Mesendoderm (in vitro differentiated cells): Measurements from ENCODE around the gene PDGFD.
A peak's percentile ranks its signal among the peaks of the same experiment; 100 is the strongest.
"Not testable (repeated sequence)": the region's sequence is repeated elsewhere in the genome, so short reads cannot be mapped to it uniquely, and the experiment has no call there.

Source experiments
- DNase-seq: peaks from one replicate; pipeline ENCODE4 v3.0.0; 2013
- H2AK5ac ChIP-seq: 2 replicates; pipeline ENCODE4 v1.6.1; 2013; ENCODE audit warnings: low read length, inconsistent platforms
- H2BK120ac ChIP-seq: 2 replicates; pipeline ENCODE4 v1.6.1; 2013; ENCODE audit warnings: low read depth, mild to moderate bottlenecking, low read length, moderate library complexity, mixed read lengths
- H2BK15ac ChIP-seq: replicated peaks from 2 replicates; pipeline ENCODE4 v1.6.1; 2013; ENCODE audit warnings: low read depth, mild to moderate bottlenecking, moderate library complexity
- H2BK5ac ChIP-seq: 2 replicates; pipeline ENCODE4 v1.6.1; 2013; ENCODE audit warnings: low read length, inconsistent platforms
- H3K18ac ChIP-seq: 2 replicates; pipeline ENCODE4 v1.6.1; 2013; ENCODE audit warnings: mild to moderate bottlenecking, low read length, mixed read lengths
- H3K23ac ChIP-seq: one replicate; pipeline ENCODE4 v1.6.1; 2013; ENCODE audit warnings: low read length
- H3K27ac ChIP-seq: 2 replicates; pipeline ENCODE4 v1.5.1; 2013; ENCODE audit warnings: low read depth, mild to moderate bottlenecking, inconsistent platforms, low read length, moderate library complexity
- H3K27me3 ChIP-seq: 2 replicates; pipeline ENCODE4 v1.6.1; 2013; ENCODE audit warnings: low read length, control low read depth, mild to moderate bottlenecking, inconsistent platforms; ENCODE audit not compliant: insufficient read depth, poor library complexity
- H3K36me3 ChIP-seq: 2 replicates; pipeline ENCODE4 v1.6.1; 2013; ENCODE audit warnings: low read length, inconsistent platforms; ENCODE audit not compliant: control insufficient read depth, insufficient read depth
- H3K4ac ChIP-seq: one replicate; pipeline ENCODE4 v1.6.1; 2013; ENCODE audit warnings: low read depth, mild to moderate bottlenecking, low read length, moderate library complexity
- H3K4me1 ChIP-seq: 2 replicates; pipeline ENCODE4 v1.6.1; 2013; ENCODE audit warnings: low read depth, low read length, inconsistent platforms; ENCODE audit not compliant: control insufficient read depth
- H3K4me2 ChIP-seq: 2 replicates; pipeline ENCODE4 v1.6.1; 2013; ENCODE audit warnings: low read length
- H3K4me3 ChIP-seq: 2 replicates; pipeline ENCODE4 v1.5.1; 2013; ENCODE audit warnings: mild to moderate bottlenecking, low read length
- H3K56ac ChIP-seq: one replicate; pipeline ENCODE4 v1.6.1; 2013; ENCODE audit warnings: low read length
- H3K79me1 ChIP-seq: 2 replicates; pipeline ENCODE4 v1.6.1; 2013; ENCODE audit warnings: low read length, inconsistent platforms
- H3K79me2 ChIP-seq: 2 replicates; pipeline ENCODE4 v1.6.1; 2013; ENCODE audit warnings: mild to moderate bottlenecking, low read length; ENCODE audit not compliant: control insufficient read depth, insufficient read depth
- H3K9ac ChIP-seq: 2 replicates; pipeline ENCODE4 v1.6.1; 2013; ENCODE audit warnings: low read length, inconsistent platforms
- H4K5ac ChIP-seq: one replicate; pipeline ENCODE4 v1.6.1; 2013; ENCODE audit warnings: low read length
- H4K8ac ChIP-seq: one replicate; pipeline ENCODE4 v1.6.1; 2013; ENCODE audit warnings: low read depth, mild to moderate bottlenecking, control low read depth, low read length, moderate library complexity
- WGBS: extraction: QIAGEN DNeasy Blood & Tissue Kit; methylation state at CpG from one replicate; pipeline ENCODE4 v1.1.7; 2013; ENCODE audit warnings: low lambda C conversion rate, missing lambda C conversion rate; ENCODE audit not compliant: insufficient coverage; ENCODE audit errors: extremely low coverage; 5-methylcytosine and 5-hydroxymethylcytosine counted together

PDGFD gene

DNA sequence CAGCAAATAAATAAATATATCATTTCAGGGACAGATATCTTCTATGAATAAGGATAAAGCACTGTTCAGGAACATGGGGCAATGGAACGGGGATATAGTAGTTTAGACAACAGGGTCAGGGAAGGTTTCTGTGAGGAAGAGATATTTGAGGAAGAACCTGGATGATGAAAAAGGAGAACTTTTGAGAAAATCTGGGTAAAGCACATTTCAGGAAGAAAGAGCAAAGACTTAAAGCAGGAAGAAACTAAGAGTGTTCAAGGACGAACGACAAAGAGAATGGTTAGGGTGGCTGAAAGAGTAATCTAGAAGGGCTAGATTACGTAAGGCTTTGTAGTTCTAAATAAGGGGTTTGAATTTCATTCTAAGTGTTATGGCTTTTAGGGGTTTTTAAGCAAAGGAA is 114.8 kb downstream of the PDGFD start:
- Histone ChIP-seq H3K9ac (no peak overlapping the region), H3K4me2 (no peak overlapping the region), H3K4ac (no peak overlapping the region), H3K27me3 (no peaks in the 10 kb centered on the region), H3K18ac (no peak overlapping the region), H3K4me3 (no peak overlapping the region), H3K27ac (no peak overlapping the region), H4K5ac (no peak overlapping the region), H3K79me2 (no peaks in the 10 kb centered on the region), H3K4me1 (no peaks in the 10 kb centered on the region), H3K36me3 (no peaks in the 10 kb centered on the region), H2BK15ac (no peak overlapping the region), H3K79me1 (no peaks in the 10 kb centered on the region), H3K56ac (no peak overlapping the region), H4K8ac (no peak overlapping the region), H2BK120ac (no peak overlapping the region), H2BK5ac (no peak overlapping the region), H2AK5ac (no peak overlapping the region), H3K23ac (no peak overlapping the region)
- no CpG with 5 or more reads among the region's 4 CpGs for WGBS
- no peak for DNase-seq

DNA sequence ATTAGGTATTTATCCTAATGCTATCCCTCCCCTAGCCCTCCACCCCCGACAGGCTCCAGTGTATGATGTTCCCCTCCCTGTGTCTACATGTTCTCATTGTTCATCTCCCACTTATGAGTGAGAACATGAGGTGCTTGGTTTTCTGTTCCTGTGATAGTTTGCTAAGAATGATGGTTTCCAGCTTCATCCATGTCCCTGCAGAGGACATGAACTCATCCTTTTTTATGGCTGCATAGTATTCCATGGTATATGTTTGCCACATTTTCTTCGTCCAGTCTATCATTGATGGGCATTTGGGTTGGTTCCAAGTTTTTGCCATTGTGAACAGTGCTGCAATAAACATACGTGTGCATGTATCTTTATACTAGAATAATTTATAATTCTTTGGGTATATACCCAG is 117.1 kb downstream of the PDGFD start:
- H2AK5ac ChIP-seq, H3K4me3 ChIP-seq, H3K27me3 ChIP-seq, H3K56ac ChIP-seq, H2BK120ac ChIP-seq, H2BK5ac ChIP-seq, H3K23ac ChIP-seq, H3K4me1 ChIP-seq, H3K9ac ChIP-seq, H4K8ac ChIP-seq, H3K4ac ChIP-seq, H3K79me2 ChIP-seq, DNase-seq, H3K18ac ChIP-seq, H3K36me3 ChIP-seq, H2BK15ac ChIP-seq, H3K27ac ChIP-seq, H4K5ac ChIP-seq, H3K4me2 ChIP-seq, H3K79me1 ChIP-seq: not testable (repeated sequence)
- no CpG with 5 or more reads among the region's 3 CpGs for WGBS

DNA sequence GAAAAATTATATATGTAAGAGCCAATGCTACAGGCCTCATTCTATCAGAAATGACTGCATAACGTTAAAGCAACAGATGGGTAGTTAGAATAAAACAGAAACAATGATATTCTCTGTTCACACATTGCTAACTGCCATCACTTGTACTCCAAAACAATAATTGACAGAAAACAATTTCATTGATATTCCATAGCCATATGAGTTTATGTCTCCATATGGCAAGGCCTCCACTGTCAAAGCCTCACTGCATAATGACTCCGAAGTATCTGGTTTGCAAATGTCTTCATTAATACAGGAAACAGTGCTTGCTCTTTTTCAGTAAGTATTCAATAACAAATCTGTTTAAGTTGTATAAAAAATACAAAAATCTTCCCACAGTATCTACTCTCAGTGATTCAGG is 117.6 kb downstream of the PDGFD start:
- H3K4me1 ChIP-seq: no peaks in the 10 kb centered on the region
- H4K8ac ChIP-seq: no peak overlapping the region
- no peaks in the 10 kb centered on the region for H3K27me3 ChIP-seq
- no peak overlapping the region for H3K18ac ChIP-seq
- no peak overlapping the region for H4K5ac ChIP-seq
- no peak overlapping the region for H3K27ac ChIP-seq
- no peak overlapping the region for H2BK15ac ChIP-seq
- H2BK5ac ChIP-seq: no peak overlapping the region
- WGBS: no CpG with 5 or more reads among the region's 2 CpGs
- no peak overlapping the region for H3K56ac ChIP-seq
- no peak overlapping the region for H3K9ac ChIP-seq
- DNase-seq: no peak
- no peaks in the 10 kb centered on the region for H3K36me3 ChIP-seq
- H3K79me2 ChIP-seq: no peaks in the 10 kb centered on the region
- H3K4ac ChIP-seq: no peak overlapping the region
- H3K79me1 ChIP-seq: no peaks in the 10 kb centered on the region
- H2BK120ac ChIP-seq: no peak overlapping the region
- H3K23ac ChIP-seq: no peak overlapping the region
- H3K4me3 ChIP-seq: no peak overlapping the region
- H3K4me2 ChIP-seq: no peak overlapping the region
- H2AK5ac ChIP-seq: no peak overlapping the region

DNA sequence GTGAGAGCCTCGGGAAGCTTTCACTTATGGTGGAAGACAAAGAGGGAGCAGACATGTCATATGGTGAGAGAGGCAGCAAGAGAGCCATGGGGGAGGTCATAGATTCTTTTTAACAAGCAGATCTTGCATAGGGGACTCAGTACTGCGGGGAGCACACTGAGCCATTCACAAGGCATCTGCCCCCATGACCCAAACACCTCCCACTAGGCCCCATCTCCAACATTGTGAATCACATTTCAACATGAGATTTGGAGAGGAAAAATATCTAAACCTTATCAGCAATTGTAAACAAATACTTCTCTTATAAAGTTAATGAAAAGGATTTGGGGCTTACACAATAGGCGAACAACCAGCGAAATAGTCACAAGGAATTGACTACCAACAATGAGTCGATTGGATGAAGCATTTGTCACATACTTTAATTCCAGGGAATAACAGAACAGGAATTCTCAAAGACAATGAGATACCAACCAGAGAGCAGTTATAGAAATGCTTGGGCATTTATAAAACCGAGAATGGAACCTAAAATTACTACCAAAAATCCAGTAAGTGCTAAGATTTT is 120.2 kb downstream of the PDGFD start:
- Histone ChIP-seq H3K79me2 (no peaks in the 10 kb centered on the region), H3K36me3 (no peaks in the 10 kb centered on the region), H2AK5ac (no peak overlapping the region), H3K9ac (no peak overlapping the region), H3K18ac (no peak overlapping the region), H3K27me3 (no peaks in the 10 kb centered on the region), H3K27ac (no peak overlapping the region), H4K8ac (no peak overlapping the region), H3K4me2 (no peak overlapping the region), H4K5ac (no peak overlapping the region), H3K4ac (no peak overlapping the region), H3K4me1 (no peaks in the 10 kb centered on the region), H2BK120ac (no peak overlapping the region), H3K4me3 (no peak overlapping the region), H3K79me1 (no peaks in the 10 kb centered on the region), H3K56ac (no peak overlapping the region), H2BK5ac (no peak overlapping the region), H2BK15ac (no peak overlapping the region), H3K23ac (no peak overlapping the region)
- no CpG with 5 or more reads among the region's 6 CpGs for WGBS
- DNase-seq: no peak

DNA sequence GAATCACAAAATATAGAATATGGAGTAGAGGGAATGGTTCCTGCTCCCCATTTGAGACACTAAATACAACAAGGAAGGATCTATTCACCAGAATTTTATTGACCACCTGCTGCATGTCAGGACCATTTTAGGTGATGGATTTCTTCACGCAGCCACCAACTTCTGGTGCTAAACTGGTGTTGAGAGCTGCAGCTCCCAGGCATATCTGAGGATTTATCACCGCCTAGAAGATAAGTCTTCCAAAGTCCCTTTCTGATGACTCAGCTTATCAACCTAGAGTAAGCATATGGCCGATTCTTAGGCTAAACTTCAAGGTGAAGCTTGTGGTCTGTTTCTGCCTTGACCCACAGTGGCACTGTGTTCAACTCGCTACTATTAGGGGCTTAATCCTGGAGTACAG is 120.8 kb downstream of the PDGFD start:
- H3K23ac ChIP-seq: no peak overlapping the region
- no peak overlapping the region for H3K18ac ChIP-seq
- no peak overlapping the region for H3K27ac ChIP-seq
- no peaks in the 10 kb centered on the region for H3K36me3 ChIP-seq
- H4K5ac ChIP-seq: no peak overlapping the region
- no peak overlapping the region for H3K9ac ChIP-seq
- H3K4me2 ChIP-seq: no peak overlapping the region
- WGBS: no CpG with 5 or more reads among the region's 4 CpGs
- H2BK5ac ChIP-seq: no peak overlapping the region
- H3K79me2 ChIP-seq: no peaks in the 10 kb centered on the region
- H4K8ac ChIP-seq: no peak overlapping the region
- no peaks in the 10 kb centered on the region for H3K4me1 ChIP-seq
- H2BK15ac ChIP-seq: no peak overlapping the region
- H2AK5ac ChIP-seq: no peak overlapping the region
- peak; percentile 66 for DNase-seq
- H3K4me3 ChIP-seq: no peak overlapping the region
- no peak overlapping the region for H2BK120ac ChIP-seq
- no peak overlapping the region for H3K56ac ChIP-seq
- no peaks in the 10 kb centered on the region for H3K79me1 ChIP-seq
- no peaks in the 10 kb centered on the region for H3K27me3 ChIP-seq
- H3K4ac ChIP-seq: no peak overlapping the region

DNA sequence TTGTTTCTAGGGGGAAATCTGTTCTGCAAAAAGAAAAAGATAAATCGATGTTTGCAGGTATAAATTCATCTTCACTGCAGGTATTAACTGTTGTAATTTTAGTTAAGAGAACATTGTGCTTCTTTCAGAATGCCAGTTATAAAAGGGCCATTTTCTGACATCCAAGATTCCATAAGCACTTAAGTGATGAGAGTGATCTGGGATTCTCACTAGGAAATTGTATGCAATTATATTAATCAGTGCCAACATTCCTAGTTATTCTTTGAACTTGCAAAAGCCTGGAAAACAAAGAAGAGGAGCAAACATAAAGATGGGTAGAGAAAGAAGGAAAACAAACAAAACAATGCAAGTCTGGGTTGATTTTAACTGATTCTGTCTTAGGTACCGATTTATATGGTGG is 122.2 kb downstream of the PDGFD start:
- no CpG with 5 or more reads among the region's 2 CpGs for WGBS
- no peak for DNase-seq
- Histone ChIP-seq H2BK120ac (no peak overlapping the region), H4K8ac (no peak overlapping the region), H3K79me2 (no peaks in the 10 kb centered on the region), H4K5ac (no peak overlapping the region), H3K79me1 (no peaks in the 10 kb centered on the region), H3K4me1 (no peaks in the 10 kb centered on the region), H3K36me3 (no peaks in the 10 kb centered on the region), H2BK5ac (no peak overlapping the region), H3K56ac (no peak overlapping the region), H3K4me2 (no peak overlapping the region), H3K27ac (no peak overlapping the region), H3K27me3 (no peaks in the 10 kb centered on the region), H2BK15ac (no peak overlapping the region), H3K4ac (no peak overlapping the region), H3K4me3 (no peak overlapping the region), H3K23ac (no peak overlapping the region), H3K18ac (no peak overlapping the region), H3K9ac (no peak overlapping the region), H2AK5ac (no peak overlapping the region)
